ES-I3 (cell line): ENCODE measurements around the gene OPRPN.

Source experiments
- H3K36me3 ChIP-seq: 2 replicates; pipeline ENCODE4 v1.6.1; 2013; ENCODE audit warnings: mild to moderate bottlenecking, low read length, control low read depth, moderate library complexity; ENCODE audit not compliant: insufficient read depth
- H3K4me1 ChIP-seq: 2 replicates; pipeline ENCODE4 v1.6.1; 2013; ENCODE audit warnings: mild to moderate bottlenecking, control low read depth, low read length; ENCODE audit not compliant: insufficient read depth
- H3K9ac ChIP-seq: 2 replicates; pipeline ENCODE4 v1.6.1; 2013; ENCODE audit warnings: low read depth, mild to moderate bottlenecking, low read length, moderate library complexity
- H3K9me3 ChIP-seq: 2 replicates; pipeline ENCODE4 v1.6.1; 2013; ENCODE audit warnings: mild to moderate bottlenecking, low read length, moderate library complexity; ENCODE audit not compliant: control insufficient read depth, insufficient read depth

The OPRPN gene

GRCh38 chr4:70425306-70425705, 27.6 kb downstream of the OPRPN start:
- peaks cover 5% of the 10 kb centered on the region; the same call in 1 of the 2 replicates for H3K9me3 ChIP-seq

DNA sequence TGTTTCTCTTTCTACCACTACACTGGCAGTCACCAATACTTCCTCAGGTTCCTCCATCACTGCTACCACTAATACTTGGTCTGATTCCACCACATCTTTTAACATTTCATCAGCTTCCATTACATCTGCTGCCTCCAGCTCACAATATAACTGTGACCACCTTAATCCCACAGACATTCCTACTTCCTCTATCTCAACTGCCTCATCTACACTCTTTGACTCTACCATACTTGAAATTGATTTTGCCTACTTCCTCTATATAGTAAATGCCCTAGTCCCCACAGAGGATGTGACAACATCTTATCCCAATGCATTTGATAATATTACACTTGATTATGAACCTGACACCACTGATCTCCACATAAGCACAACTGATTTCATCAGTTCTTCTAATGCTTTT, 29.0 kb downstream of the OPRPN start:
- peaks cover 5% of the 10 kb centered on the region; the same call in 1 of the 2 replicates for H3K9me3 ChIP-seq
- H3K4me1 ChIP-seq = peaks cover 2% of the 10 kb centered on the region; the same call in 1 of the 2 replicates
- no peaks in the 10 kb centered on the region for H3K36me3 ChIP-seq
- H3K9ac ChIP-seq = no peak overlapping the region

More at GRCh38 chr4:70425306-70425705, 27.6 kb downstream of the OPRPN start:
- Histone ChIP-seq H3K4me1 (peaks cover under 1% of the 10 kb centered on the region; the same call in 1 of the 2 replicates), H3K9ac (no peak overlapping the region), H3K36me3 (no peaks in the 10 kb centered on the region)

DNA sequence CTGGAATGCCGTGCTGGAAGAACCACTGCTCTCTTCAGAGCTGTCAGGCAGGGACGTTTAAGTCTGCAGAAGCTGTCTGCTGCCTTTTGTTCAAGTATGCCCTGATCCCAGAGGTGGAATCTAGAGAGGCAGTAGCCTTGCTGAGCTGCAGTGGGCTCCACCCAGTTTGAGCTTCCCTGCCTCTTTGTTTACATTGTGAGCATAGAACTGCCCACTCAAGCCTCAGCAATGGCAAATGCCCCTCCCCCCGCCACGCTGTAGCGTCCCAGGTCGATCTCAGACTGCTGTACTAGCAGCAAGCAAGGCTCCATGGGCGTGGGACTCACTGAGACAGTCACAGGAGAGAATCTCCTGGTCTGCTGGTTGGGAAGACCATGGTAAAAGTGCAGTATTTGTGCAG, 39.5 kb downstream of the OPRPN start:
- no peaks in the 10 kb centered on the region for H3K4me1 ChIP-seq
- no peaks in the 10 kb centered on the region for H3K9me3 ChIP-seq

DNA sequence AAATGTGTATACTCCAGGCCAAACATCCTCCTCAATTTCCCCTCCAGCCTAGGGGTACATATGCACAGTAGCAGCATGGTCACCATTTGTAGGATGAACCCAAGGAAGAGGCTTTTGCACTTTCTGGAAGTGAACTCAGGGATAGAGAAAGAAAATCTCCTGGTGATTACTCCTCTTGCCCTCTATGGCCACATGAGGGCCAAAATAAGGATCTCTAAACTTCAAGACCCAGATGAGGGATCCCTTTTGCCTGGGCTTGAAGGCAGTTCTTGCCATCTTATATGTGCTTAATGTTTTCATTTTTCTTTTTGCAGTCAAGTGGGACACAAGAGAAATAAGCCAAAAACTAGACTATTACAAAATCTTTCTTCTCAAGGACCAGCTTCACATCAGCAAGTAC, 44.7 kb downstream of the OPRPN start:
- Histone ChIP-seq H3K9me3 (no peaks in the 10 kb centered on the region), H3K4me1 (no peaks in the 10 kb centered on the region)

More for the DNA sequence above, 39.5 kb downstream of the OPRPN start:
- peak overlapping the region; percentile 9; the same call in 1 of the 2 replicates for H3K9ac ChIP-seq
- no peaks in the 10 kb centered on the region for H3K36me3 ChIP-seq

GRCh38 chr4:70443329-70443728, 45.6 kb downstream of the OPRPN start:
- H3K4me1 ChIP-seq = no peaks in the 10 kb centered on the region
- H3K36me3 ChIP-seq = no peaks in the 10 kb centered on the region
- H3K9me3 ChIP-seq = no peaks in the 10 kb centered on the region
- no peak overlapping the region for H3K9ac ChIP-seq

More for the DNA sequence above, 44.7 kb downstream of the OPRPN start:
- H3K36me3 ChIP-seq = no peaks in the 10 kb centered on the region
- H3K9ac ChIP-seq = no peak overlapping the region

DNA sequence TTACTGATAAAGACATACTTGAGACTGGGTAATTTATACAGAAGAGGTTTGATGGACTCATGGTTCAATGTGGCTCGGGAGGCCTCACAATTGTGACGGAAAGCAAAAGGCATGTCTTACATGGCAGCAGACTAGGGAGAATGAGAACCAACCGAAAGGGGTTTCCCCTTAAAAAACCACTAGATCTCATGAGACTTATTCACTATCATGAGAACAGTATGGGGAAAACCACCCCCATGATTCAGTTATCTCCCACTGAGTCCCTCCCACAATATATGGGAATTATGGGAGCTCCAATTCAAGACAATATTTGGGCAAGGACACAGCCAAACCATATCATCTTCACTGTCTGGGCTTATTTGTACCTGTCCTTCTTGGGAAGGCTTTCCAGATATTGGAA, 51.5 kb downstream of the OPRPN start:
- no peaks in the 10 kb centered on the region for H3K36me3 ChIP-seq
- no peak overlapping the region for H3K9ac ChIP-seq
- H3K9me3 ChIP-seq = no peaks in the 10 kb centered on the region
- H3K4me1 ChIP-seq = no peaks in the 10 kb centered on the region

DNA sequence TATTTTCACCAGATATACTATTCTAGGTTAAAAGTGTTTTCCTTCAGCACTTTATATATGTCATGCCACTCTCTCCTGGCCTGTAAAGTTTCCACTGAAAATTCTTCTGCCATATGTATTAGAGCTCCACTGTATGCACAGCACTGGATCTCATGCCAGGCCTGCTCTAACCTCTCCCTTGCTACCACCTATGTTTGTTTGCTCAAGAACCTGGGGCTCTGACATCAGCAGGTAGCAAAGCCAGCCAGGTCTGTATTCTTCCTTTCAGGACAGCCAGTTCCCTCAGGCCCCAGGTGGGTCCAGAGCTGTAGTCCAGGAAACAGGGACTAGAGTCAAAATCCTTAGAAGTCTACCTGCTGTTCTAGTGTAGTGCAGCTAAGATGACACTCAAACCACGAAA, 55.2 kb downstream of the OPRPN start:
- no peaks in the 10 kb centered on the region for H3K4me1 ChIP-seq
- H3K9ac ChIP-seq = no peak overlapping the region
- H3K9me3 ChIP-seq = no peaks in the 10 kb centered on the region
- no peaks in the 10 kb centered on the region for H3K36me3 ChIP-seq
